Prostate gland (tissue), 2 donors: Measurements from ENCODE around the gene EDEM1. TPM values are rescaled to one million over a fixed set of nuclear protein-coding genes. Genes with fewer than 3 reads are reported as not detected.
A peak's percentile ranks its signal among the peaks of the same experiment; 100 is the strongest.

Experiments used
- DNase-seq: peaks from one replicate; pipeline ENCODE4 v3.0.0-alpha.2; 2019; ENCODE audit warnings: low spot score
- H3K27ac ChIP-seq, 2 donors: fragments of 200-600 bp; sonication (generic); 2 replicates each; pipeline ENCODE4 v1.5.1; 2017 to 2019
- H3K27me3 ChIP-seq: fragments of 200-600 bp; sonication (generic); replicated peaks from 2 replicates; pipeline ENCODE4 v1.5.1; 2019; ENCODE audit not compliant: insufficient read depth
- H3K36me3 ChIP-seq, 2 donors: fragments of 200-600 bp; sonication (generic); 1 replicate in 1 of 2; 2 replicates in 1 of 2; pipeline versions ENCODE4 v1.5.1 to v1.8.1; 2017 to 2019
- H3K4me1 ChIP-seq: fragments of 200-600 bp; sonication (generic); replicated peaks from 2 replicates; pipeline ENCODE4 v1.5.1; 2019
- H3K4me3 ChIP-seq, 2 donors: fragments of 200-600 bp; sonication (generic); 2 replicates each; pipeline ENCODE4 v1.5.1; 2017 to 2019
- H3K9me3 ChIP-seq: fragments of 200-600 bp; sonication (generic); 2 replicates; pipeline ENCODE4 v1.5.1; 2017
- POLR2A ChIP-seq: fragments of 450-650 bp; IDR thresholded peaks from one replicate; pipeline ENCODE4 v1.6.1; 2016; ENCODE audit warnings: antibody characterized with exemption, mild to moderate bottlenecking
- POLR2AphosphoS5 ChIP-seq: sonication (generic); formaldehyde crosslinking; IDR thresholded peaks from one replicate; pipeline ENCODE4 v1.6.1; 2017; ENCODE audit warnings: antibody characterized with exemption
- WGBS: methylation state at CpG from one replicate; pipeline ENCODE4 v1.1.5; 2018; 5-methylcytosine and 5-hydroxymethylcytosine counted together
- intact Hi-C: fragments of 100-400 bp; cut with DNase I; formaldehyde crosslinking; loops from one replicate; pipeline ENCODE4 v1.14.2; 2022
- microRNA-seq: library from miRNA; unstranded; fragments of <30 nt; microRNA quantifications from one replicate; pipeline ENCODE4, GENCODE V29; 2016
- small RNA-seq, 2 donors: library from RNA; depleted of rRNA; stranded (forward); fragments of <200 nt; gene quantifications; one replicate each; pipeline ENCODE3, GENCODE V24; 2016
- total RNA-seq, 2 donors: library from RNA; depleted of rRNA; stranded (reverse); fragments of >200 nt; gene quantifications; one replicate each; pipeline ENCODE4 v1.1.0, GENCODE V29; 2016
- TF ChIP-seq, protein P1 (sequence below), 4 experiments: fragments of 200-600 bp in 2 of 4; fragments of 450-650 bp in 2 of 4; sonication (generic) in 2 of 4; IDR thresholded peaks; 1 replicate in 3 of 4; 2 replicates in 1 of 4; pipeline ENCODE4 v1.5.1; 2016 to 2019; ENCODE audit warnings: antibody characterized with exemption in 4 of 4, mild to moderate bottlenecking in 2 of 4, moderate library complexity in 2 of 4

EDEM1 gene
- total RNA-seq, 2 donors from 2014 or later = 40.5 to 63.1 TPM

- intact Hi-C loops = no loop called here
- no peak for TF ChIP-seq POLR2AphosphoS5
- Histone ChIP-seq H3K4me1 (no peaks in the 10 kb centered on the region), H3K27me3 (no peaks in the 10 kb centered on the region), H3K27ac (no peak overlapping the region), H3K9me3 (no peaks in the 10 kb centered on the region), H3K4me3 (no peak overlapping the region), H3K36me3 (no peaks in the 10 kb centered on the region)
- WGBS = 94% methylated on average over 4 of the region's 4 CpGs
- no peak for DNase-seq
Observed at GRCh38 chr3:5264093-5264600, 76.6 kb downstream of the EDEM1 start.

GRCh38 chr3:5264896-5265770 lies 77.6 kb downstream of the EDEM1 start:
- peak; percentile 11 for DNase-seq
- Histone ChIP-seq H3K4me3 (no peak overlapping the region), H3K27ac (no peak overlapping the region), H3K9me3 (no peaks in the 10 kb centered on the region), H3K36me3 (no peaks in the 10 kb centered on the region), H3K27me3 (no peaks in the 10 kb centered on the region), H3K4me1 (no peaks in the 10 kb centered on the region)
- WGBS = 38% methylated on average over 7 of the region's 7 CpGs
- intact Hi-C loops = no loop called here
- TF ChIP-seq POLR2AphosphoS5 (peak; percentile 67), POLR2A (no peak)

DNA sequence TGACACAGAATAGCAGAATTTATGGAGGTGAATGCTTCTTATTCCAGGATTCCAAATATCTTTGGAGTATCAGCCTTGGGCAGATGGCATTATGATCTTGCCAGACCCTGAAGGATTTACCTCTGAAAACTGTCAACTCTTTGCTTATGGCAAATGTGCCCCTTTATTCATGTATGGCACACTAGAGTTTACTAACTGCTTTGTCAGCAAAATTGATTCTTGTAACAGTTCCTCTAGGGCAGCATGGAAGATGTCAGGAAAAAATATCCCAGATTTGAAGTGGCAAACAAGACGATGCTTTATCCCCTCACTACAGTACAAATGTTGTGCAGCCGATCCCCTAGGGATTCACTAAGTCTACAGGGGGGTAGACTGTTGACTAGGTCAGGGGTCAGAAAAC lies 79.7 kb downstream of the EDEM1 start:
- 68% methylated on average over 2 of the region's 2 CpGs for WGBS
- TF ChIP-seq POLR2AphosphoS5 (no peak), POLR2A (no peak)
- TF ChIP-seq, protein P1, sequence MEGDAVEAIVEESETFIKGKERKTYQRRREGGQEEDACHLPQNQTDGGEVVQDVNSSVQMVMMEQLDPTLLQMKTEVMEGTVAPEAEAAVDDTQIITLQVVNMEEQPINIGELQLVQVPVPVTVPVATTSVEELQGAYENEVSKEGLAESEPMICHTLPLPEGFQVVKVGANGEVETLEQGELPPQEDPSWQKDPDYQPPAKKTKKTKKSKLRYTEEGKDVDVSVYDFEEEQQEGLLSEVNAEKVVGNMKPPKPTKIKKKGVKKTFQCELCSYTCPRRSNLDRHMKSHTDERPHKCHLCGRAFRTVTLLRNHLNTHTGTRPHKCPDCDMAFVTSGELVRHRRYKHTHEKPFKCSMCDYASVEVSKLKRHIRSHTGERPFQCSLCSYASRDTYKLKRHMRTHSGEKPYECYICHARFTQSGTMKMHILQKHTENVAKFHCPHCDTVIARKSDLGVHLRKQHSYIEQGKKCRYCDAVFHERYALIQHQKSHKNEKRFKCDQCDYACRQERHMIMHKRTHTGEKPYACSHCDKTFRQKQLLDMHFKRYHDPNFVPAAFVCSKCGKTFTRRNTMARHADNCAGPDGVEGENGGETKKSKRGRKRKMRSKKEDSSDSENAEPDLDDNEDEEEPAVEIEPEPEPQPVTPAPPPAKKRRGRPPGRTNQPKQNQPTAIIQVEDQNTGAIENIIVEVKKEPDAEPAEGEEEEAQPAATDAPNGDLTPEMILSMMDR (IDR thresholded peaks at IDR 0.05) = no peak
- no peak for DNase-seq

DNA sequence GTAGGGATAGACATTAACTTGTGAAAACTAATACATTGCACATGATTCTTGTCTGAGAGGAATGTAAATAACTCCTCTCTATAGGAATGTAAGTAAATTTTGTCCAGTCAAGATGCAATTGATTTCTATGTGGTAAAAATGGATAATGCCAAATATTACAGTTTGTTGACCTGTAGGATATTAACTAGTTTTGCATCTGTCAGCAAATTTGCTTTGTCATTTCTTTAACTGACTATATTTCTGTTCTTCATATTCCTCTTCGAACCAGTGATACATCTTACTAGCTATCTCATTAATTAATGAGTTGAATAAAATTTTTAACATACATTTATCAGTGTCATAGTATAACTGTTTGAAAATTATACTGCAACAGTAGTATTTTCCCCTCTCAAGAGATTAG lies 80.4 kb downstream of the EDEM1 start:
- DNase-seq = no peak
- H3K9me3 ChIP-seq = no peaks in the 10 kb centered on the region
- intact Hi-C loops = no loop called here
- no peaks in the 10 kb centered on the region for H3K27me3 ChIP-seq
- TF ChIP-seq POLR2A = no peak
- TF ChIP-seq POLR2AphosphoS5 = no peak
- TF ChIP-seq, protein P1 (IDR thresholded peaks at IDR 0.05) = no peak
- 90% methylated on average over 1 of the region's 1 CpG for WGBS
- no peaks in the 10 kb centered on the region for H3K36me3 ChIP-seq
- H3K4me3 ChIP-seq = no peak overlapping the region
- H3K4me1 ChIP-seq = no peaks in the 10 kb centered on the region
- H3K27ac ChIP-seq = no peak overlapping the region

More for the DNA sequence above, 79.7 kb downstream of the EDEM1 start:
- intact Hi-C loops = no loop called here
- Histone ChIP-seq H3K4me1 (no peaks in the 10 kb centered on the region), H3K27ac (no peak overlapping the region), H3K27me3 (no peaks in the 10 kb centered on the region), H3K9me3 (no peaks in the 10 kb centered on the region), H3K36me3 (no peaks in the 10 kb centered on the region), H3K4me3 (no peak overlapping the region)

Small RNA genes lying within 50 kb of the gene (microRNA-seq; reads per million reads assigned to microRNA genes)
- gene MIR4790 = not detected

Small RNA genes lying within 50 kb of the gene (small RNA-seq; reads per million reads assigned to genes)
- 0 reads per million in 2 donors for gene MIR4790
- gene RN7SL553P = 0 reads per million in 2 donors

Other genes starting within 250 kb of the EDEM1 start
- gene BHLHE40, start 208.3 kb upstream of the EDEM1 start, total RNA-seq = 10 to 100 TPM; 32.3 to 52.0 TPM
- gene ARL8B, start 65.4 kb upstream of the EDEM1 start, total RNA-seq = 10 to 100 TPM; 42.9 to 43.1 TPM